ENCODE results near the gene LEP.

DNA sequence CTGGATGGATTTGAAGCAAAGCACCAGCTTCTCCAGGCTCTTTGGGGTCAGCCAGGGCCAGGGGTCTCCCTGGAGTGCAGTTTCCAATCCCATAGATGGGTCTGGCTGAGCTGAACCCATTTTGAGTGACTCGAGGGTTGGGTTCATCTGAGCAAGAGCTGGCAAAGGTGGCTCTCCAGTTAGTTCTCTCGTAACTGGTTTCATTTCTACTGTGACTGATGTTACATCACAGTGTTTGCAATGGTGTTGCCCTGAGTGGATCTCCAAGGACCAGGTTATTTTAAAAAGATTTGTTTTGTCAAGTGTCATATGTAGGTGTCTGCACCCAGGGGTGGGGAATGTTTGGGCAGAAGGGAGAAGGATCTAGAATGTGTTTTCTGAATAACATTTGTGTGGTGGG, 14.2 kb downstream of the LEP start:
- TF ChIP-seq EZH2 (IDR thresholded peaks at IDR 0.05) = no peak
- no peak for TF ChIP-seq CTCF (IDR thresholded peaks at IDR 0.05)

All from neural progenitor cell (in vitro differentiated cells).